ENCODE measurements around the gene SELENBP1. TPM values are rescaled to one million over a fixed set of nuclear protein-coding genes. Genes with fewer than 3 reads are reported as not detected.

Gene SELENBP1
- total RNA-seq, 2 experiments from 2014 or later, result not detected

DNA sequence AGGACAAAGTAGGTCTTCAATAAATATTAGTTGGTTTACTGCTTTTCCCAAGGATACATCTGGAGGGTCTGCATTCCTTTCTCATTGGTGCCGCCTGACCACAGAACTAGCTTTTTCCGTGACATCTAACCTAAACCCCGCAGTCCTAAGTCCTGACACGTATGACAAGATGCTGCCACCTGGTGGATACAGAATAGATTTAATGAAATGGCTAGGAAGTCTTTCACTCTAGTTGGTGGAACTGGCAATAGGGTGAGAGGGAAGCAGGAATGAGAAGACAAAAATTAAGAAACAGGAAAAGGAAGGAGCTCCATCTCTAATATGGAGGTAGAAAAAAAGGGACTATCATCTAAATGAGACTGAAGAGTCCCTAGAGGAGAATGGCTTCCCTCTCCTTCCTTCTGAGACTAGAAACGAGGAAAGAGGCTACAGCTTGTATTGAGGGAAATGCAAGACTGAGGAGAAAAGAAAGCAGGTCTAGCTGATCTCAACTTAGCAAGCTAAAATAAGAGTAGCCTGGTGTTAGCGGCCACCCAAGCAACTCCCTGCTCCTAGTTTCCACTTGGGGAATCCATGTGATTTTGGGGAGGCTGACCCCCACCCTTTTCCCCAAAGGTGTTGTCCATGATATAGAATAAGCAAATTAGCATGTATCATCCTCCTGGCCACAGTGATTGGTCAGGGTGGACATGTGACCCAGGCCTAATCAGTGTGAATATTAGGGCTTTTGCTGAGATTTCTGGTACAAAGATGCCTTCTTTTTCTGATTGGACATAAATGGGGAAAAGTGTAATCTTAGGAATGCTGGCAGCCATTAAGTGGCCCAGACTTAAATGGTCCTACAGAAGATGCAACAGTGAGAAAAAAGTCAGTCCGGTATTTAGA is 31.4 kb downstream of the SELENBP1 start:
- H3K27ac Mint-ChIP-seq, result peak overlapping the region; percentile 39
- ATAC-seq (peak; percentile 91), DNase-seq (peak; percentile 65)
- H3K4me3 Mint-ChIP-seq, result no peak overlapping the region
- intact Hi-C loops (cut with DNase I, micrococcal nuclease), result loop anchor here (1.0 to 2.0 kb wide), 5 partner anchors 14 to 145 kb away; partner anchors contain the start of genes PI4KB (in 1 of the 2) and ZNF687 (in 1 of the 2)
- CTCF ChIA-PET, result interaction anchor here (0.6 to 11.0 kb wide), 43 partner anchors 9 to 302 kb away, joined by 3 to 203 read pairs (median 5); partner anchors contain the start of genes CGN, PI4KB and ZNF687
- H3K4me1 Mint-ChIP-seq, result peaks cover 24% of the 10 kb centered on the region
- POLR2A ChIA-PET, result interaction anchor here (0.6 to 2.1 kb wide), 4 partner anchors 14 to 58 kb away, joined by 3 to 19 read pairs (median 4); partner anchors contain the start of gene PI4KB
- no peaks in the 10 kb centered on the region for H3K27me3 Mint-ChIP-seq
- peaks cover 29% of the 10 kb centered on the region for H3K36me3 Mint-ChIP-seq (ENCODE audit: low read depth)
- no peaks in the 10 kb centered on the region for H3K9me3 Mint-ChIP-seq (ENCODE audit: low read depth)

DNA sequence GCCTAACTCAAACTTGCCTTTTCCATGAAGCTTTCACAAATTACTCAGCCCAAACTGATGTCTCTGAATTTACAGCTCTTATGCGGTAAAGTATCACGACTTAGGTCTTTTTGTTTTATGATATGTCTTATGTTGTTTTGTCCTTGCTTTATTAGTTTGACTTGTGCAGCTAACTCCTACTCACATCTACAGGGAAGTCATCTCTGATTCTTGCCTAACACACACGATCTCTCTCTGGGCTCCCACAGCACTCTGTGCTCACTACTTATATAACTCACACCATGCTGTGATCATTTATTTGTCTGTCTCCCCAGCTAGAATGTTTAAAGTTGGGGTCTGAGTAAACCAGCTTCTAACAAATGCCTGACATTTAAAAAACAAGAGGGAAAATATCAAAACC is 35.9 kb downstream of the SELENBP1 start:
- Mint-ChIP-seq H3K27me3 (no peaks in the 10 kb centered on the region), H3K4me1 (peaks cover 8% of the 10 kb centered on the region), H3K4me3 (no peak overlapping the region), H3K27ac (no peak overlapping the region), H3K9me3 (ENCODE audit: low read depth) (no peaks in the 10 kb centered on the region), H3K36me3 (ENCODE audit: low read depth) (peaks cover 2% of the 10 kb centered on the region)
- no peak for DNase-seq
- intact Hi-C loops (cut with DNase I, micrococcal nuclease), result no loop called here
- ATAC-seq, result no peak
- POLR2A ChIA-PET, result no interaction called here
- CTCF ChIA-PET, result interaction anchor here (0.6 to 11.0 kb wide), 5 partner anchors 10 to 398 kb away, joined by 4 to 203 read pairs (median 5); partner anchors contain the start of gene PI4KB

DNA sequence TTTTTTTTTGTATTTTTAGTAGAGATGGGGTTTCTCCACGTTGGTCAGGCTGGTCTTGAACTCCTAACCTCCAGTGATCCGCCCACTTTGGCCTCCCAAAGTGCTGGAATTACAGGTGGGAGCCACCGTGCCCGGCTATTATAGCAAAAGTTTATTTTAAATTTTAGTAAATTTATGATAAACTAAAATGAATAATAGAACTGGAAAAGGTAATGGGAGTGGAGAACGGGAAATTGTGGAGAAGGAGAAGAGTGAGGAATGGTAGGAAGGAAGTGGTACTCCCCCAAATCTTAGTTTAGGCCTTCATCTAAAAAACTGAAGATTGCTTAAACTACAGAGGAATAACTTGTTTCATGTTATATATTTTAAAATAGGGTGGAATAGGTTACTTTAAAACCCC is 37.7 kb downstream of the SELENBP1 start:
- CTCF ChIA-PET, result interaction anchor here (0.6 to 11.0 kb wide), 2 partner anchors 31 to 32 kb away, joined by 4 to 203 read pairs; no protein-coding TSS in a partner anchor
- no peaks in the 10 kb centered on the region for H3K36me3 Mint-ChIP-seq (ENCODE audit: low read depth)
- H3K4me1 Mint-ChIP-seq, result peaks cover under 1% of the 10 kb centered on the region
- no peaks in the 10 kb centered on the region for H3K27me3 Mint-ChIP-seq
- intact Hi-C loops (cut with DNase I, micrococcal nuclease), result no loop called here
- no peaks in the 10 kb centered on the region for H3K9me3 Mint-ChIP-seq (ENCODE audit: low read depth)
- H3K27ac Mint-ChIP-seq, result no peak overlapping the region
- DNase-seq (no peak), ATAC-seq (no peak)
- POLR2A ChIA-PET, result interaction anchor here (0.6 kb wide), 1 partner anchor 245 kb away, joined by 4 read pairs; no protein-coding TSS in a partner anchor
- H3K4me3 Mint-ChIP-seq, result no peak overlapping the region

DNA sequence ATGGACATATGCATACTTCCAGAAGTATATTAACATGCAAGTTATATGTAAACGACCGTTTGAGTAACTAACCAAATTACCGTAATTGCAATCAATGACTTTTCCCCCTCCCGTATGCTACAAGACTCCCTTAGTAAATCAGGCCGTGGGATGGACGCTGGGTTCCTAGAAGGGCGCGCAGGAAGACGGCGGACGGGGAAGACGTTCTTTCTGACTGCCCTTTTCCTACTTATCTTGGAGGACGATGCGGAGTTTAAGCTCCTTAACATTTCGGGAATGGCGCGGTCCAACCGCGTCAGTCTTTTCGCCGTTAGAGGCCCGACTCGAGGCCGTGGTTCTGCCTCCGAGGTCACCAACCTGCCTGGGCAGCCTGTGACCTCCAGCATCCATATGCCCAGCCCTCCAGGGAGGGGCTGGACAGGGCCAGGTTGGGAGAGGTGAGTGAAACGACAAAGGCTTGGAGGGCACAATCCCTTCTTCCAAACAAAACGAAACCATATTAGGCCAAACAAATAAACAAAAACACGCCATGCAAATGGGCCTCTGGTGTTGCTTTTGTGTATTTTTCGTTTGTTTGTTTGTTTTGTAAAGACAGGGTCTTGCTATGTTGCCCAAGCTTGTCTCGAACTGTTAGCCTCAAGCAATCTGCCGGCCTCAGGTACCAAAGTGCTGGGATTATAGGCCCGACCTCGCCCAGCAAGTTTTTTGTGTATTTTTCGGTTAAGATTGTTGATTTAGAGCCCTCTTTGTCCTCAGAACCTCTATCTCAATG is 44.4 kb downstream of the SELENBP1 start:
- DNase-seq (peak; percentile 26), ATAC-seq (peak; percentile 25)
- Mint-ChIP-seq H3K36me3 (ENCODE audit: low read depth) (peaks cover 21% of the 10 kb centered on the region), H3K4me3 (peak overlapping the region; percentile 92), H3K27ac (peak overlapping the region; percentile 95), H3K9me3 (ENCODE audit: low read depth) (no peaks in the 10 kb centered on the region), H3K27me3 (no peaks in the 10 kb centered on the region), H3K4me1 (peaks cover 26% of the 10 kb centered on the region)
- POLR2A ChIA-PET, result interaction anchor here (0.6 to 3.1 kb wide), 8 partner anchors 13 to 463 kb away, joined by 3 to 29 read pairs (median 5); partner anchors contain the start of genes PSMD4, TDRKH and ZNF687
- CTCF ChIA-PET, result interaction anchor here (0.6 to 8.5 kb wide), 10 partner anchors 8 to 78 kb away, joined by 3 to 80 read pairs (median 4); partner anchors contain the start of gene RFX5
- intact Hi-C loops (cut with DNase I, micrococcal nuclease), result loop anchor here (1.0 to 5.0 kb wide), 17 partner anchors 12 to 766 kb away; partner anchors contain the start of genes RFX5 (in 2 of the 2), C2CD4D (in 1 of the 2), GABPB2 (in 1 of the 2) and MRPL9 (in 1 of the 2)

DNA sequence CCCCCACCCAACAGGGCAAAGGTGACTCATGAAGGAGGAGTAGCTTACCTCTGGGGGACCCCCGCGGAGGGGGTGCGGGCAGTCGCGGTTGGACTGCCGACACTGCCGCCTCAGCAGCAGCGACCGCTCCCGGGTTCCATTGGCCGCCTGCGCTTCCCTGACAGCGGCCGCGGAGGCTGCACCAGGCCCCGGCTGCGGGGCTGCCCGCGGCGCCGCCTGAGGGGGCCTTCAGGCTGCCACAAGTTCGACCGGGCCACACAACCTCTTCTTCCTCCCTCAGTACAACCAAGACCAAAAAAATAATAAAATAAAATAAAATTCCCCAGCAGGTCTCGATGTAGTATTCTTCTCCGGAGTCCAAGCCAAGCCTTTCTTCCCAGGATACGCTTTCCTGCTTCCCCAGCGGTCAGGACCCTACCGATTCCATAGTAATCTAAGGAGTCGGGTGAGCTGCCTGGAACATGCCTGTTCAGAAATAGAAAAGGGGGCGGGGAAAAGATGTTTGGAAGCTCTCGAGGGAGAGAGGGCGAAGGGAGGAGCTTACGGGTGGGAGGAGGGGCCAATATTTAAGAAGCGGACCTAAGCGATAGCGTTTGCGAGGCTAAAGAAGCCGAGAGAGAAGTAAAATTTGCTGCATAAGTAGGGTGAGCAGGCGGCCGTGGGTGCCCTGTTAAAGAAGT is 45.1 kb downstream of the SELENBP1 start, which contains the start of gene PI4KB:
PI4KB (minus strand) TSS at position 194 of the 680 bp plus-strand sequence. CDS start 10,935 bp downstream, outside the sequence.
- ATAC-seq (peak; percentile 94), DNase-seq (peak; percentile 92)
- CTCF ChIA-PET, result interaction anchor here (0.7 to 8.5 kb wide), 11 partner anchors 9 to 122 kb away, joined by 3 to 80 read pairs (median 4); partner anchors contain the start of gene RFX5
- Mint-ChIP-seq H3K36me3 (ENCODE audit: low read depth) (peaks cover 25% of the 10 kb centered on the region), H3K4me1 (peaks cover 30% of the 10 kb centered on the region), H3K4me3 (peak within 1 kb of the TSS; percentile 92), H3K9me3 (ENCODE audit: low read depth) (no peaks in the 10 kb centered on the region), H3K27me3 (no peaks in the 10 kb centered on the region), H3K27ac (peak within 1 kb of the TSS; percentile 95)
- POLR2A ChIA-PET, result interaction anchor here (0.6 to 3.1 kb wide), 8 partner anchors 11 to 463 kb away, joined by 3 to 29 read pairs (median 4); partner anchors contain the start of genes PSMD4, TDRKH and ZNF687
- intact Hi-C loops (cut with DNase I, micrococcal nuclease), result loop anchor here (1.0 to 5.0 kb wide), 17 partner anchors 13 to 765 kb away; partner anchors contain the start of genes RFX5 (in 2 of the 2), C2CD4D (in 1 of the 2), GABPB2 (in 1 of the 2) and MRPL9 (in 1 of the 2)

DNA sequence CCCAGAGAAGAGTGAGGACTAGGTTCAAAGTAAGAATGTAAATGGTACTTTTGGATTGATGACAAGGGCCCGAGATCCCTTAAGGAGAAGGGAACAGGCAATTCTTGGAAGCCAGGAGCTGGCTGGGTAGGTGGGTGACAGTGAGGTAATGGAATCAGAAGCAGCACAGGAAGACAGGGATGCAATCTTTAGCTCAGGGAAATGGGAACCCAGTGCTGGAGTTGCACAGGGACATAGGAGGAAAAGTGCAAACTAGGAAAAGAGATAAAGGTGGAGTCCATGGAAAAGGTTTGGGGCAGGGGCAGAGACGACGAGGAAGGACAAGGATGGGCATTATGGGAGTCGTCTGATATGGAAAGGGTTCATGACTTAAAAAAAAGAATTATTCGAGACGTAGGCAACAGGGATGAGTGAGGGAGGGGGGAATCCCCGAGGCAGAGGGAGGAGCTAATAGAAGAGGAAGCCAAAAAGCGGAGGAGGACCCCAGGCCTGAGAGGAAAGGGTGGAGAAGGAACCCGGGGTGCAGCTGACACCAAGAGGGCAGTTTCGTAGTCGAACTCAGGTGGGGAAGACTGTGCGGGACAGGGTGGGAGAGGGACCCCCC is 45.8 kb downstream of the SELENBP1 start:
- Mint-ChIP-seq H3K36me3 (ENCODE audit: low read depth) (peaks cover 30% of the 10 kb centered on the region), H3K4me1 (peaks cover 35% of the 10 kb centered on the region), H3K27me3 (no peaks in the 10 kb centered on the region), H3K27ac (peak overlapping the region; percentile 90), H3K4me3 (peak overlapping the region; percentile 92), H3K9me3 (ENCODE audit: low read depth) (no peaks in the 10 kb centered on the region)
- intact Hi-C loops (cut with DNase I, micrococcal nuclease), result loop anchor here (1.0 to 5.0 kb wide), 17 partner anchors 14 to 764 kb away; partner anchors contain the start of genes RFX5 (in 2 of the 2), C2CD4D (in 1 of the 2), GABPB2 (in 1 of the 2) and MRPL9 (in 1 of the 2)
- ChIA-PET CTCF (interaction anchor here (0.7 to 8.5 kb wide), 11 partner anchors 10 to 171 kb away, joined by 3 to 80 read pairs (median 5); no protein-coding TSS in a partner anchor), POLR2A (interaction anchor here (1.0 to 3.1 kb wide), 5 partner anchors 10 to 75 kb away, joined by 3 to 29 read pairs (median 5); partner anchors contain the start of genes PSMD4 and ZNF687)
- ATAC-seq (peak; percentile 65), DNase-seq (peak; percentile 74)

DNA sequence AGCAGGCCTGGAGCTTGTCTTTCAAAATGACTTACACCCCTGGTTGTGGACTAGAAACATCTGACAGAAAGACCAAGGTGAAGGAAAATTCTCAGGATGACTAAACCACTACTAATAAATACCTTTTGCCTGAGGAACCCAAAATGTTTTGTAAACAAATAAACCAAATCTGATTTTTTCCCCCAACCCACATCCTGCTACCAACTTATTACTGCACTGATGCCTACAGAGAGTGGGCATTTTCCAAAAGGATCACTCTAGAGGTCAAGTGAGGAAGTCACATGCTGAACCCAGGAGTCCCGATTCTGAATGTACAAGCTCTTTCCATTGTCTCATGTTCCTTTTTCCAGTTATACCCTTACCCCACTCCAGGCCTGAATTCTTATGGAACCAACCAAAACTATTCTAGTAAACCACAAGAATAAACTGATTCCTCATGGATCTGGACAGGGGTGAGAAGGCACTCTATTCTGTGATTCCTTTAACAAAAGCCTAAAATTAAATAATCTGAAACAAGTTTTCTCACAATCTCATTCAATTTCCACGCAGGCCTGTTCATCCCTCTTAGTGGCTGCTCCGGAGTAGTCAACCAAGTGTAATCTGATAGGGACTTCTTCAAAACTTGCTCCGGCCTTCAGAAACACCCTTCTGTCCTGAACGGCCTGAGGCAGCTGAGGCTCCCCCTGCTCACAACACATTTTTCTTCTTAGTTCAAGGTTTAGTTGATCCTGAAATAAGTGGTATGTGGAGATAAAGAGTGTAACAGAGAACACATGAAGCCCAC is 46.7 kb downstream of the SELENBP1 start:
- H3K36me3 Mint-ChIP-seq (ENCODE audit: low read depth), result peaks cover 30% of the 10 kb centered on the region
- CTCF ChIA-PET, result interaction anchor here (0.6 to 8.5 kb wide), 9 partner anchors 13 to 354 kb away, joined by 3 to 80 read pairs (median 3); no protein-coding TSS in a partner anchor
- no peaks in the 10 kb centered on the region for H3K27me3 Mint-ChIP-seq
- no peak for DNase-seq
- intact Hi-C loops (cut with DNase I, micrococcal nuclease), result loop anchor here (2.0 to 5.0 kb wide), 4 partner anchors 129 to 764 kb away; partner anchors contain the start of genes C2CD4D (in 1 of the 2), MRPL9 (in 1 of the 2) and PIP5K1A (in 1 of the 2)
- ATAC-seq, result no peak
- H3K4me1 Mint-ChIP-seq, result peaks cover 38% of the 10 kb centered on the region
- H3K9me3 Mint-ChIP-seq (ENCODE audit: low read depth), result no peaks in the 10 kb centered on the region
- H3K27ac Mint-ChIP-seq, result peak overlapping the region; percentile 90
- H3K4me3 Mint-ChIP-seq, result peak overlapping the region; percentile 92
- POLR2A ChIA-PET, result interaction anchor here (1.1 to 3.1 kb wide), 2 partner anchors 10 to 13 kb away, joined by 3 to 29 read pairs; no protein-coding TSS in a partner anchor

DNA sequence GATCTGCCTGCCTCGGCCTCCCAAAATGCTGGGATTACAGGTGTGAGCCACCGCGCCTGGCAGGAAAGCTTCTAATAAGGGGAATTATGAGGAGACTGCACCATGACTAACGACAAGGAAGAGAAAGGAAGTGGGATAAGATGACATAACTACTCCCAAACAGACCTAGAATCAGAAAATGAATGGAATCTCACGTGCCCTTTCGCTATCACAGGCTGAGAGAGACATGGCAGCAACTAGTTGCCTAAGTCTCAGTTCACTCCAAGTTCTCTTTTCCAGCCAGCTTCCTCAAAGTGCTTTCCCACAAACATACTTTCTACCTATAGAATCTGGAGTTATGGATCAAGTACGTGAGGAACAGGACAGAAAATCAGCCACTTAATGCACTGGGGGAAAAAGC is 47.3 kb downstream of the SELENBP1 start:
- peaks cover 33% of the 10 kb centered on the region for H3K36me3 Mint-ChIP-seq (ENCODE audit: low read depth)
- H3K27me3 Mint-ChIP-seq, result no peaks in the 10 kb centered on the region
- POLR2A ChIA-PET, result interaction anchor here (1.1 to 3.1 kb wide), 2 partner anchors 9 to 13 kb away, joined by 3 to 29 read pairs; no protein-coding TSS in a partner anchor
- H3K9me3 Mint-ChIP-seq (ENCODE audit: low read depth), result no peaks in the 10 kb centered on the region
- intact Hi-C loops (cut with DNase I, micrococcal nuclease), result loop anchor here (5.0 kb wide), 3 partner anchors 128 to 763 kb away; partner anchors contain the start of genes C2CD4D (in 1 of the 2) and PIP5K1A (in 1 of the 2)
- ATAC-seq (no peak), DNase-seq (no peak)
- H3K4me1 Mint-ChIP-seq, result peaks cover 41% of the 10 kb centered on the region
- H3K4me3 Mint-ChIP-seq, result peak overlapping the region; percentile 92
- CTCF ChIA-PET, result interaction anchor here (0.6 to 8.5 kb wide), 7 partner anchors 12 to 355 kb away, joined by 3 to 80 read pairs (median 5); no protein-coding TSS in a partner anchor
- H3K27ac Mint-ChIP-seq, result peak overlapping the region; percentile 90

Data from activated CD4-positive, alpha-beta T cell treated with anti-CD3 and anti-CD28 coated beads for 36 hours (primary cell).